Measurements from ENCODE around the gene NBPF1.
"Not testable (repeated sequence)": the region's sequence is repeated elsewhere in the genome, so short reads cannot be mapped to it uniquely, and the experiment has no call there.

The NBPF1 gene

DNA sequence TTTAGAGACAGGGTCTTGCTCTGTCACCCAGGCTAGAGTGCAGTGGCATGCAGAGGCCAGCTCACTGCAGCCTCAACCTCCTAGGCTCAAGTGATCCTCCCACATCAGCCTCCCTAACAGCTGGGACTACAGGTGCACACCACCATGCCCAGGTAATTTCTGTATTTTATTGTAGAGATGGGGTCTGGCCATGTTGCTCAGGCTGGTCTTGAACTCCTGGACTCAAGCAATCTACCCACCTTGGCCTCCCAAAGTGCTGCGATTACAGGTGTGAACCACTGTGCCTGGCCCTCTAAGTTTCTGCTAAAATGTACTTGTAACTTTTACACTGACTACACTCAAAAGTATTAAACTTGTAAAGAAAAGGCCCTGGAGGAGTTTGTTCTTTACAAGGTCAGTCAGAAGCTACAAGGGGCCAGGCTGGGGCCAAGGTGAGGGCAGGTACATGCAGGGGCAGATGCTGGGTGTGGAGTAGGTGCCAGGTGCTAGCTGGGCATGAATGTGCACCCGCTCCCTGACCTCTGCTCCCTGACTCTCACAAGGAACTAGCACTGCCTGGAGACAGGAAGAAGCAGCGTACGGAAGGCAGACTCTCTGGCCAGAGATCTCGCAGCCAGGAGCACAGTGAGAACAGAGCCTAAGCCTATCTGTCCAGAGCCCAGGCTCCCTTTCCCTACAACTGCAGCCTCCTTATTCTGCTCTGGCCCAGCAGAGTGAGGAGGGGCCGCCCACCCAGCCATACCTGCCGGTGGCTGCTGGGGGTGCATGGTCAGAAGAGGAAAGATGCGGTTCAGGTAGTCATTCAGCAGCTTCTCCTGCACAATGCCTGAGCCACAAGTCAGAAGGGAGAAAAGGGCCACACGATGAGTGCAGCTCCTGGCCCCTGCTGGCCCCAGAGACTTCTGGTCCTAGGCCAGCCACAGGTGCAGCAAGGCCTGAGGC lies 28.9 kb upstream of the NBPF1 start:
- DNase-seq, result not testable (repeated sequence)

DNA sequence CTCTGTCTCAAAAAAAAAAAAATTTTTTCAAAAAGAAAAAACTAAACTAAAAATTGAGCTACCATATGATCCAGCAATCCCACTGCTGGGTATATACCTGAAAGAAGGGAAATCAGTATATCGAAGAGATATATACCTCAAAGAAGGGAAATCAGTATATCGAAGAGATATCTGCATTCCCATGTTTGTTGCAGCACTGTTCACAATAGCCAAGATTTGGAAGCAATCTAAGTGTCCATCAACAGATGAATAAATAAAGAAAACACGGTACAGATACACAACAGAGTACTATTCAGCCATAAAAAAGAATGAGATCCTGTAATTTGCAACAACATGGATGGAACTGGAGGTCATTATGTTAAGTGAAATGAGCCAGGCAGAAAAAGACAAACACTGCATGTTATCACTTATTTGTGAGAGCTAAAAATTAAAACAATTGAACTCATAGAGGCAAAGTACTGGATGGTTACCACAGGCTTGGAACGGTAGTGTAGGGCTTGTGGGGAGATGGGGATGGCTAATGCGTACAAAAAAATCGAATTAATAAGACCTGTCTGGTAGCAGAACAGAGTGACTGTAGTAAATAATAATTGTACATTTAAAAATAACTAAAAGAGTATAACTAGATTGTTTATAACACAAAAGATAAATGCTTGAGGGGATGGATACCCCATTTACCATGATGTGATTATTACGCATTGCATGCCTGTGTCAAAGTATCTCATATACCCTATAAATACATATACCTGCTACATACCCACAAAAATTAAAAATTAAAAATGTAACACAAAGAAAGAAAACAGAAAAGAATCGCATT lies 28.0 kb upstream of the NBPF1 start:
- not testable (repeated sequence) for DNase-seq

DNA sequence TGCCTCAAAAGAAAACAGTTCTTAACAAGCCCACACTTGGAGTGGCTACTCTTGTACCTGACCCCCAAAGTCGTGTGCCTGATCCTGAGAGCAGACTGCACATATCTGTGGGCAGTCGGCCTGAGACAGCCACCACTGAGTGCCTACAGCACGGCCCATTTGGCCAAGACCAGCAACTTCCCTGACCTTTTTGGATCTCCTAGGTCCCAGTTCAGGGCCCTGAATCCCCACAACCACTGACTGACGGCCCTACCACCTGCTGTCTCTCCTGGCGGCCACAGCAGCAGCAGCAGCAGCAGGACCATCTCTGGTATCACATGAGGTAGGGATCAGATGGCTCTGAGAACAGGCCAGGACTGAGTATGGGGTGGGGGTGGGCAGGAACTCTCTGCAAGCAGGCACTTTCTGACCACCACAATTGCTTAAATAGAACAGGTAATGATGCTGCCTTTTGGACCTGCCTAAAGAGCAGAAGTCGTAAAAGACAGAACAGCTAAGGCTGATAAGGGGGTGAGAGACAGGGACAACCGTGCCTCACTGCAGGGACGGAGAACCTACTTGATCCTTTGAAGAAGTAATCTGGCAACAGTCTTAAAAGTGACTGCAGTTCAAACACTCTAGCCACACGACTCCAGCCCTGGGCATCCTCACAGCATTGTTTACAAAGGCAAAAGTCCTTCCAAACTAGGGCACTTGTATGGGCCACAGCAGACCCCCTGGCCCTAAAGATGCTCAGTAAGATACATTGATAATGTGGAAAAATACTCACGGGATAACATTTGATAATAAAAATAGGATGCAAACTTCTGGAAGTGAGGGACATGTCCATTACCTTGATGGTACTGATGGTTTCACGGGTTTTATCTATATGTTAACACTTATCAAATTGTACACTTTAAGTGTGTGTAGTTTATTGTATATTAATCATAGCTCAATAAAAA lies 26.0 kb upstream of the NBPF1 start:
- not testable (repeated sequence) for DNase-seq

DNA sequence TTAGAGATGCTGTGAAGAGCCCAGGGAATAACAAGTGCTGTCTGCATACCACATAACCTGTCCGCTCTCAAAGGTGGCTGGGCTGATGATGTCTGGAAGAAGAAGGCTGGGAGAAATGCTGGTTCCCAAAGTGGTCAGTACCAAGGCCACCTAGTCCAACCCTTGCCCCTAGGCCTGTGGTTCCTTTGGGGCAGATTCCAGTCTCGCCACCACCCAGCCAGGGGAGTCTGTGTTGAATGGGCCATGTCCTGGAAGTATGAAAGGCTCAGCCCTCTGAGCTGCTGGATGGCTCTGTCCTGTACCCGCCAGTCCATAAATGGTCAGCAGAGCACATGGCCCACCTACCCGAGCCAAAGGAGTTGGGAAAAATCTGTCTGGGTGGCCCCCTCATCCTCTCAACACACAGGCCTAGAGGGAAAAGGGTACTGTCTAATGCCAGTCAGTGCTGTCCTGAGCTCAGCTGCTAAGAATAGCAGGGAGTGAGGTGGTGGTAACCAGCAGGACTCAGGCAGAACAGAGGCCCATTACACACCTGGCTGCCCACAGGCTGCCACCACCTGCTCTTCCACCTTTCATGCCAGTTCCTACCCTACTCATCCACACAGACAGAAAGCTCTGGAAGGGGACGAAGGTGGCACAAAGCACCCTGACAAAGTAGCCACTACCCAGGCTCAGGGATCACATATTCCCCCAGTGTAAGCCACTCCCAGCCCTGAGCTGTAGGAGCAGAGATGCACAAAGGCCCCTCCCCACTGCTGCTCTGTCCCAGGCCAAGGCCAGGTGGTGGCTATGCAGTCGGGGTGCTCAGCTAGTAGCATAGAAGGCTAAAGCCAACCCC lies 24.8 kb upstream of the NBPF1 start:
- not testable (repeated sequence) for DNase-seq

DNA sequence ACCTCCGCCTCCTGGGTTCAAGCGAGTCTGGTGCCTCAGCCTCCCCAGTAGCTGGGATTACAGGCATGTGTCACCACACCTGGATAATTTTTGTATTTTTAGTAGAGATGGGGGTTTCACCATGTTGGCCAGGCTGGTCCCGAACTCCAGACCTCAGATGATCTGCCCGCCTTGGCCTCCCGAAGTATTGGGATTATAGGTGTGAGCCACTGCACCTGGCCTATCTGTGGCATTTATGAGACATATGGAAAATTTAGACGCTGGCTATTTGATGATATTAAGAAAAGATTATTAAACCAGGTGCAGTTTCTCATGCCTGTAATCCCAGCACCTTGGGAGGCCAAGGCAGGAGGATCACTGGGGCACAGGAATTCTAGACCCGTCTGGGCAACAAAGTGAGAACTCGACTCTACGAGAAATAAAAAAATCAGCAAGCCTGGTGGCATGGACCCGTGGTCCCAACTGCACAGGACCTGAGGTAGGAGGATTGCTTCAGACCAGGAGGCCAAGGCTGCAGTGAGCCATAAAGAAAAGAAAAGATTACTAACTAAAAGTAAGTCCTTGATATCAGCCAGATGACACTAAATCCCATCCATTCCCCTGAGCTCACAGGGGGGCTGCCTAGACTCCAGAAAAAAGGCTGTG lies 23.3 kb upstream of the NBPF1 start:
- not testable (repeated sequence) for DNase-seq

DNA sequence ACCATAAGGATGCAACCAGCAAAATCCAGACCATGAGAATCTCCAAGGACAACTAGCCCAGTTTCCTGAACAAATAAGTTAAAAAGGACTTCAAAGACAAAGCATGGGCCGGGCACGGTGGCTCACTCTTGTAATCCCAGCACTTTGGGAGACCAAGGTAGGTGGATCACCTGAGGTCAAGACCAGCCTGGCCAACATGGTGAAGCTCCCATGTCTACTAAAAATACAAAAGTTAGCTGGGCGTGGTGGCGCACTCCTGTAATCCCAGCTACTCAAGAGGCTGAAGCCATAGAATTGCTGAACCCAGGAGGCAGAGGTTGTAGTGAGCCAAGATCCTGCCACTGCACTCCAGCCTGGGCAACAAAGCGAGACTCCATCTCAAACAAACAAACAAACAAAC lies 22.6 kb upstream of the NBPF1 start:
- not testable (repeated sequence) for DNase-seq

DNA sequence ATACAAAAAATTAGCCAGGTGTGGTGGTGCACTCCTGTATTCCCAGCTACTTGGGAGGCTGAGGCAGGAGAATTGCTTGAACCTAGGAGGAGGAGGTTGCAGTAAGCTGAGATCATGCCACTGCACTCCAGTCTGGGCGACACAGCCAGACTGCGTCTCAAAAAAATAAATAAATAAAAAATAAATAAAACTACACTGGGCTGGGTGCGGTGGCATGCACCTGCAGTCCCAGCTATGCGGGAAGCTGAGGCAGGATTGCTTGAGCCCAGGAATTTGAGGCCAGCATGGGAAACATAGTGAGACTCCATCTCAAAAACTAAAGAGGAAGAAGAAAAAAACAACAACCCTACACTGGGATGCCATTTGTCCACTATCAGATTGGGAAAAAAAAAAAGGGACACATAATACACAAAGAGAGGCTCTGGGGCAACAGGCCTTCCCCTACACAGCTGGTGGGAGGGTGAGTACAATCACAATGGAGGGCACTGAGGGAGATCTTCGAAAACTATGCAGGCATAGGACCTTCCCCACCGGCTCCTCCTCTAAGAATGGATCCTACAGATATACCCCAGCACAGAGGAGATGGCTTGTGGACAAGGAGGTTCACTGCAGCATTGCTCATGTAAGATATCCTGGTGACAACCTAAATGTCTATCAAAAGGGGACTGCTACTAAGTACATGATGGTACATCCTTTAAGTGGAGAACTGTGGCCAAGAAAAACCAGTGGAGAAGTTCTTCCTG lies 20.3 kb upstream of the NBPF1 start:
- DNase-seq, result peak in 1 of 56 donors; percentile 48

DNA sequence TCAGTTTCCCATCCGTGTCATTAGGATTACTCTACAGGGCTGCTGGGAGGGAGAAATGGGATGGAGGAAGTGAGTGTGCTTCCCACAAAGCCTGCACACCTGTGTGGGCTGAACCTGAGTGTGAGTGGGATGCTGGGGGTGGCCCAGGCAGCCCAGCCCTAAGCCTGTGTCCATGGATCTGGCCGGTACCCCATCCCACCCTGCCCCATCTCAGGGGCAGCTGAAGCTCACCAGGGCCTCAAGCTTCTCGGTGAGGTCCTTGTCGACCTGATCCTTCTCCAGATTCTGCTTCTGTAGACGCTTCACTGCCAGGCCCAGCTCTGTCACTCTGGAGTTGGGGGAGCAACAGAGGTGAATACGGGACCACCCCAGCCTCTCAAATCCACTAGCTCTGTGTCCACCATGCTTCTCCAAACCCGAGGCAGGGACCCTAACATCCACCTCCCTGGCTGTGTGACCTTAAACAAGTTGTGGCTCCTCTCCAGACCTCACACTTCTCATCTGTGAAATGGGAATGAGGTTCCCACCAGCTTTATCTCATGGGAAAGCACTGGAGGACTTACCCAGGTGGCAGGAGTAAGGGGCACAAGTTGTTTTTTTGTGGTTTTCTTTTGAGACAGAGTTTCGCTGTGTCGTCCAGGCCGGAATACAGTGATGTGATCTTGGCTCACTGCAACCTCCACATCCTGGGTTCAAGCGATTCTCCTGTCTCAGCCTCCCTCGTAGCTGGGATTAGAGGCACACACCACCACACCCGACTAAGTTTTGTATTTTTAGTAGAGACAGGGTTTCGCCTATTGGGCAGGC lies 18.9 kb upstream of the NBPF1 start:
- not testable (repeated sequence) for DNase-seq

DNA sequence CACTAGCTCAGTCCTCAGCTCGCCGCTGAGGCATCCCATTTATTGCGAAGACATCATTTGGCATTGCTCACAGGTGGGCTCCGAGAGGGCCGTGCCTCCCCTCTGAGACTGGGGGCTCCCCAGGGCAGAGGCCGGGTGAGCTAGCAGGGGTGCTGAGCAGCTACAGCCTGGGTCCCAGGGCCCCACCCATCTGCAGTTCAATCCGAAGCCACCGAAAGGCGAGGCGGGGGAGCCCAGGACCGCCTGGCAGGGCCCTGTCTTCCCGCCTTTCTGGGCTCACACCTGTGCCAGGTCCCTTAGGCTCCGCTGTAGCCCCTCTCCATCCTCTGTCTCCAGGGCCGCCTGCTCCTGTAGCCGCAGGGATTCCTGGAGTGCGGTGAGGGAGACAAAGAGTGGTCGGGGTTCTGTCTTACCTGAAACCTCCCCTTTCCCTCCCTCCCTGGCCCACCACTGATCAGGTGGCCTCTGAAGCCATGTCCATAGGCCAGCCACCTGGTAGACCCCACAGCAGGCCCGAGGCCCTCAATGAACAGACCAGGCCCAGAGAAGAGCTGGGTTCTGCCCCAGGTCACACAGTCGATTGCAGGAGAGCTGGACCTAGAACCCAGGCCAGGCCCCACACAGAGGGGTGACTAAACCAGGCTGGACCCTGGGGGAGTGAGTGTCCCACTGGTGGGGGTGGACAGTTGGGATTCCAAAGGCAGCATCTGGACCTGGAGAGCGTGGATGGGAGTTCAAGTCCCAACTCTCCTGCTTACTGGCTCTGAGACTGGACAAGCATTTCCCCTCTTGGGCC lies 18.1 kb upstream of the NBPF1 start:
- DNase-seq, result no peak

DNA sequence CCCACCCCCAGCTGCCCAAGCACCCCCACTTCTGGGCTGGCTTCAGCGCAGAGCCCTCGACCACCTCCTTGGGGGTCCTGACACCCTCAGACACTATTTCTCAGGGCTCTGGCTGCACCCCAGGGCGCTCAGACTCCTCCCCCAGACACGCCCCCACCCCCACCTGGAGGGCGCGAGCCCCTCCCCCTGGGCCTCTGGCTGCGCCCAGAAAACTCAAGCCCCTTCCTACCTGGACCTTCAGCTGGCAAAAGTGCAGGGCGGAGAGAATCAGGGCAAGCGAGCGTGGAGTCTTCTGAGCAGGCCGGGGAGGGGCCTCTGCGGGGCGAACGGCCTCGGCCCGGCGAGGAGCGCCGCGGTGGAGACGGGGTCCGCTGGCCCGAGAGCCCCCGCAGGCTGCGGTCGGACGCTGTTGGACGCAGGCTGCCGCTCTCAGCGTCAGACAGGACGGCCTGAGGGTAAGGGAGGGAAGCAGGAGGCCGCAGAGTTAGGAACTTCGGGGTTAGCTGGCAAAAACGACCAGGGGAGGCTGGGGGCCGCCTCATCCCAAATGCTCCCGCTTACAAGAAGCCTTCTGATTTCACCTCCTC lies 17.4 kb upstream of the NBPF1 start:
- no peak for DNase-seq

DNA sequence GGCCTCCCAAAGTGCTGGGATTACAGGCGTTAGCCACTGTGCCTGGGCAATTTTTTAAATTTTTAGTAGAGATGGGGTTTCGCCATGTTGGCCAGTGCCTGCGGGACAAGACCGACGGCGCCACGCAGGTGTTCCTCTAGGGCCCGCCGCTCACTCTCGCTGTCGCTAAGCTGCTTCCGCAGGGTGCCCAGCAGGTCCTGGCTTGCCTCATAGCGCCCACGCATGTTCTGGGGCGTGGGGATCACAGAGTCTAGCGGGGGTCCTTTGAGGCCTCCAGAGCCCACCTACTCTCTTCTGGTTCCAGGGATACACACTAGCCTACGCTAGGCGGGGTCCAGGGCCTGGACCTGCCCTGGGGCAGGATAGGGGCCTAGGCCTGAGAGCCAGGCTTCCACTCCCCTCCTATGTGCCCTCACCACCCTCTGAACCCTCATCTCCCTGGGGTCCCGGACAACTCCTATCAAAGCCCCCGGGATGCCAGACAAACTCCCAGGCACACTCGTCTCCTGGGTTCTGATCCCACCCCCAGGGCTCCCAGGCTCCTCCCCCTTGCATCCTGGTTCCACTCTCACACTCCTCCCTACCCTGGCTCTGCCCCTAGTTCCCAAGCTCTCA lies 16.7 kb upstream of the NBPF1 start:
- not testable (repeated sequence) for DNase-seq

DNA sequence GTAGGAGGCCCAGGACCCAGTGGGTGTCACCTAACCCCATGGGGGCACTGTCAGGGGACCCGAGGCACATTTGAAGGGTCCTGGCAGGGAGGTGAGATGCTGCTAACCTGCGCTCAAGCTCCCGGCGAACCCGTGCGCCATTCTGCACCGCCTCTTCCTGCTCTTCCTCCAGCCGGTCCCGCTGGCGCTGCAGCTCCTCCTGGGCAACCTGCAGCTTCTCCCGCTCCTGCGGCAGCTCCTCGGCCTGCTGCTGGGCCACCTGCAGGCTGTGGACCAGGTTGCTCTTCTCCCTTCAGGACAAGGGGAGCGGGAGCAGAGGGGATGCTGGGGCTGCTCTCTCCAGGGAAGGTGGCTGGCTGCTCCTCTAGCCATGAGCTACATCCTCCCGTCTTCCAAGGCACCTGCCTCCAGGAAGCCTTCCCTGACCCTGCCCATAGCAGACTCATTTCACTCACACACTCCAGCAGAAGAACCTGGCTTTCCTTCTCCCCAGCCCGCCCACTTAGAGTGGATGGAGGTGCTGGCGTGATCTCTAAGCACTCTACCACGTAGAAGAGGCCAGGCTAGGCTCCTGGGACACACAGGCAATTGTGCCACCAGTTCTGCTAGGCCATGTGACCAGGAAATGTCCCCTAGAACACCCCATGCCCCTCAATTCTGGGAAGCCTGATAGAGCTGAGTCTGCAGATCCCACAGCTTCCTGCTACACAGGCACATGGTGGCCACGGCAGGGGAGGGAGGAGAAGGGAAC lies 15.2 kb upstream of the NBPF1 start:
- no peak for DNase-seq

DNA sequence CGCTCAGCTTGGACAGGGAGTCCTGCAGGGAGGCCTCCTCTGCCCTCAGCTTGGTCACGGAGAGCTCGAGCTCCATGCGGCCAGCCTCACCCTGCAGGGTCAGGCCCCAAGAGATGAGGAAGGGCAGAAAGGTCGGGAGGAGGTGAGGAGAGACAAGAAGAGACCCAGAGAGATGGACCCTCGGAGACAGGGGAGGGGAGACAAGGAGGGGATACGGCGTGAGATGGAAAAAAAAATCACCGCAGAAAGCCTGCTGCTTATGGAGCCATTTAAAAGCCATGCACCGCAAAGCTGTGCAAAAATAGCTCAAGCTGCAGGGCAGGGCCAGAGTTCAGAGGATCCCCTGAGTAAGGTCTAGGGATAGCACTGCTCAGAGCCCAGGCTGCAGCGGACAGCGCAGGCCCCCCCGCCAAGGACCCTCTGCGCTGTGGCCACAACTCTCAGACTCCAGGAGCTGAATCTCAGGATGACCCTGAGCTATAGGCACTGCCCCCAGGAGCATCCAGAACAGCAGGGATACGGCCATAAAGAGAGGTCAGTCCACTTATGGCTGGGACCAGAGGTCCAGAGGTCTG lies 13.1 kb upstream of the NBPF1 start:
- not testable (repeated sequence) for DNase-seq

DNA sequence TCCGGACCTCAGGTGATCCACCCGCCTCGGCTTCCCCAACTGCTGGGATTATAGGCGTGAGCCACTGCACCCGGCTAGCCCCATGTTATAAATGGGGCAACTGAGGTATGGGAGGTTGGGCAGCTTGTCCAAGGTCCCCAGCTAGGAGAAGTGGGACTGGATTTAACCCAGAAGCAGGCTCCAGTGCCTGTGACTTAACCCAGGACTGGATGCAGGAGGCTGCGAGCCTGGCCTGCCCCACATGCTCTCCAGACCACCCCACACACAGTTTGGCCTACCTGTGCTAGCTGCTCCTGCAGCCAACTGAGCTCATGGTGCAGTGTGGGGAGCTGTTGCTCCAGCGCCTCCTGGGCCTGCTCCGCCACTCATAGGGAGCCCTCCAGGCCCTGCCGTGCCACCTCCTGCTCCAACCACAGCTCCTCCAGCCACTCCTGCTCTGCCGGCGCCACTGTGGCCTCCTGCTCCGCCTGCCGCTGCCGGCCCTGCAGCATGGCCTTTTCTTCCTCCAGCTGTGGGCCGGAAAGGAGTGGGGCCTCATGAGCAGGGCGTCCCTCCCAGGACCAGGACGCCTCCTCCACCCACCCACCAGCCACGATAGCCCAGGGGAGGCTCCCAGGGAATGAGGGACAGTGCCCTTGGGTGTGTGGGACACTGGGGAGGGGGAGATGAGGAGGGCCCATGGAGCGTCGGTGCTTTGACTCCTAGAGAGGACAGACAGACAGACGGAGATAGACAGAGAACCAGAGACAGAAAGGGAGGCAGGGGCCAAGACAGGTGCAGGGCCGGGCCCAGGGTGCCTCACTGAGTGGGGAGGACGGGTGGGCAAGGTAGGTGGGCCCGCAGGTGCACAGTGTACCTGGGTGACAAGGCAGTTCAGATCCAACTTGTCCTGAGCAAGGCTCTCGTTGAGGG lies 12.4 kb upstream of the NBPF1 start:
- peak in 1 of 56 donors; percentile 32 for DNase-seq
